GM19467 (cell line): ENCODE measurements around the gene TMEM258.
A peak's percentile ranks its signal among the peaks of the same experiment; 100 is the strongest.

Source experiments
- ATAC-seq: cut with Tn5 transposase; IDR thresholded peaks from one replicate; pipeline ENCODE4 v1.9.1; 2021; ENCODE audit warnings: mild to moderate bottlenecking, moderate library complexity; ENCODE audit not compliant: unreplicated experiment

TMEM258 gene

DNA sequence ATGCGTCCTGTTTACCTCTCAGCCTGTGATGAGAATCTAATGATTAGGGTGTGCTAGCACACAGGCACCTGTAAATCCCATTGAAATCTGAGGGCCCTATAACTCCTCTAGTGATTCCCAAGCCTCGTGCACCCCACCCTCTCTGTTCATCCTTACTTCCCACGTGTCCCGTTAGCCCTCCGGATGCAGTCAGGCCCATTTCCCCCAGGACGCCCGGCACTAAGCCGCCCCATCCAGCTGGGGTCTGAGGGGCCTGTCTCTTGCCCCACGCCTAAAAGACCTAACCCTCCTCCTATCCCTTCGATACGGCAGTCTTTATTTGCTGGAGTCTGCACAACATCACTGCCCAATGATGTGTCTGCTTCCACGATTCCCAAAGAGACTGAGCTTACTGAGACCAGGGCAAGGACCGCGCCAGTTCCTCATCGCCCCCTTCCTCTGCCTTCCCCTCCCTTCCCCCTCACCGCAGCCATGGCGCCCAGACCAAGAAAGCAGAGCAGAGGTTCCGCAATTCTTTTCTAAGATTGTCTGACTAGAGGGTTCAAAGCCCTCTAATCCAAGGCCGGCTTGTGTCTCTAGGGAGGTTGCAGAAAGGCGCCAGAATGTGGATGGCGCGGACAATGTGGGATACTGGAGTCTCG lies 34.7 kb upstream of the TMEM258 start:
- ATAC-seq, result peak; percentile 7

DNA sequence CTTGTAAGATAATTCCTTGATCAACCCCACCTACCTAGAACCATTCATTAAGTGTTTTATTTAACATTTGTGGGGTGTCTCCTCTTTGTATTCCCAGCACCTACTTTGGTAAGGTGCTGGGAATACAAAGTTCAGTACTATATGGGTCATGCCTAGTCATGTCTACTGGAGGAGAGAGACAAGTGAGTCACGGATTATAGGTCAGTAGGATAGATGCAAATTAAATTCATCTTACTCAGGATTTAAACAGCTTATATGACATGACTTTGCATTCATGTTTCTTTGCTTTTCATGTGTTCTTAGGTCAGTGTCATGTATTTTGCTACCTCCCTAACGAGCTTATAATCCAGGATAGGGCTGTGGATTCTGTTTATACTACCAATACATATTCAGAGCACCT lies 27.8 kb upstream of the TMEM258 start:
- no peak for ATAC-seq

DNA sequence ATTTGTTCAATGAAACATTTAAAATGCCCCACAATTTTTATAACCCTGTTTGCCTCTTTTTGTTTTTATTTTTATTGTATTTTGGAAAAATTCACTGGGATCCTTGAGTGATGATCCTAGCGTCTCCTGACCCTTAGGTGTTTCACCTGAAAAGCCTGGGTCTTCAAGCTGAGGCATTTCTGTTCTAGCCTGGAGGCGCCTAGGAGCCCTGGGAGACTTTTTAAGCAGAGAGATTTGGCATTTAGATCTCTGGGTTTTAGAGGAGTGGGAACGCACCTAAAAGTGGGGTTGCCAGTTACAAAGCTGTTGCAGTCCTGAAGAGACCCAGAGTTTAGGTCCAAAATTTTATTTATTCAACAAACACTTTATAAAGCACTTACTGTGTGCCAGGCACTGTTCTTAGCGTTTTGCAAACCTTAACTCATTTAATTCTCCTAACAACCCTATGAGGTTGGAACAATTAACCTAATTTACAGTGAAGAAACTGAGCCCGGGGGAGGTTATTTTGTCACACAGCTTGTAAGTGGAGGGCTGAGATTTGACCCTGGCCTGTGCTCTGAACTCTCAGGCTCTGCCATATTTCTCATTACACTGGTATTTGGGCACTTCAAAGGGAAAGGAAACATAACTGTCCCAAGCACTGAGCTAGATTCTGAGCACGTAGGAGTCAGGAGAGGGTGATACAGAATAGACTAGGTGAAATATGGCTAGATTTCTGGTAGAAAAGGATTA lies 25.2 kb upstream of the TMEM258 start:
- no peak for ATAC-seq

DNA sequence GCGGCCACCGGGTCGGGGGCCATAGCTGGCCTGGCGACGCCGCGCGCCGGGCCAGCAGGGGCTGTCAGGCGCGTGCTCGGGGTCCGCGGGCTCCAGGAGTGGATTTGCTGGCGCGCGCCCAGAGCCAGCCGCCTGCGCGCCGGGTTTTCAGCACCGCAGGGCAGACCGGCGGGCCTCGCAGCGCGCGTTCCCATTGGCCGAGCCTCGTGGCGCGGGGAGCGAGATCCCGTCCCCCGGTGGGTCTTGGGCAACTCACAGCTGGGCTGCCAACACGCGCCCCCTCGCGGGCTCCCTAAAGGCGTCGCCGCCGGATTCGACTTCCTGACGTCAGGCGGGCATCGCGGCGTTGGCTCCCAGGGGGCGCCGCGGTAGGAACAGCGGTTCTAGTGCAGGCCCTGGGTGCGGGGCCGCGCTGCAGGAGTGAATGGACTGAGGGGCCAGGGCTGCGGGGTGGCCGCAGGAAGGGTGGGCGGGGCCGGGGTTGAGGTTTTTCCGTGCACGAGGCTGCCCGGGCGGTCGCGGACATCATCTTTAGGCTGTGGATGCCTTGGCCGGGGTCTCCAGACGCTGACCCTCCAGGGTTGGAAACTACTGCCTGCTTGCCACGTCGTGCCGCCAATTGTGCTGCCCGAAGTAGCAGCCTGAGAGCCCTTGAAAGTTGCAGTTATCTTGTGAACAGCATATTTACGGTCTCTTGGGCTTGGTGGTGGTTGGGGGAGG lies 24.5 kb upstream of the TMEM258 start, which contains the start of gene FADS1:
Gene FADS1 (minus strand): TSS at position 268 of the 720 bp plus-strand sequence. CDS start 74 bp downstream, at position 194.
- ATAC-seq, result peak; percentile 49

DNA sequence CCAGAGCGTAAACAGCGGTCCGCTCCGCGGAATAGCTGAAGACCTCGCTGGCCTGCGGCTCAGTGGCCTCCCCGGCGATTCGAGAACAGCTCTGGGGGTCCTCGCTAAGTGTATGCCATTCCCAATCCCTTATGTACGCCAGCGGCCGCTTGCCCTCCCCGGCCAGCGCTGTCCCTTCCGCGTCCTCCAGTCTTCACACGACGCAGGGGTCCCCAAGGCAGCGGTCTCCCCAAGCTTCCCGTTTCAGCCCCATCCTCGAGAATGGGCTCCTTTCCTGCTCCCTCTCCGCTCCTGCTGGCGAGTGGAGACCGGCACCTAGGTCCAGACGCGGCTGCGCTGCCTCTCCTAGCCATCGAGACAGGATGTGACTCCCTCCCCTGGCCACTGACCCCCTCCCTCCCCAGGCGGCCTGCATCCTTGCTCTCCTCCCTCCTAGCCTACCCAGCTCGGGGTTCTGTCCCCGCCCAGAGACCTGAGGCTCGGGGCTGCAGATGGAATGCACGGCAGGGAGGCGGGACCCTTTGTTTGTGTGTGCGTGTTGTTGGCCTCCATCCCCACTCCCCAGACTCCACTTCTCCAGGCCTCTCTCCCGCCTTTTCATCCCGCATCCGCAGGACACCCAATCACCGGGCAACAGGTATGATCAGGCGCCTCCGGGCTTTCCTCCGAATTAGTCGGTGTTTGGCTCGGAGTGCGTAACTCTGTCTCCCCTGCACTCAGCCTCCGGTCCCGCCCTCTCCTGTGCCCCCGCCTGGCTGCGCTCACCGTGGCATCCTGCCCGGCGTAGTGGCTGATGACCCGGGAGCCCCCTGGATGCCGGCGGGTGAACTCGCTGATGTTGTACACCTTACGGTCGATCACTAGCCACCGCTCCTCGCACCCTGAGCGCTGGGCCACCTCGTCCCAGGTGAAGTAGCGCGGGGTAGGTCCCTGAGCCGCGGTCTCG lies 23.7 kb upstream of the TMEM258 start:
- ATAC-seq, result peak; percentile 26

DNA sequence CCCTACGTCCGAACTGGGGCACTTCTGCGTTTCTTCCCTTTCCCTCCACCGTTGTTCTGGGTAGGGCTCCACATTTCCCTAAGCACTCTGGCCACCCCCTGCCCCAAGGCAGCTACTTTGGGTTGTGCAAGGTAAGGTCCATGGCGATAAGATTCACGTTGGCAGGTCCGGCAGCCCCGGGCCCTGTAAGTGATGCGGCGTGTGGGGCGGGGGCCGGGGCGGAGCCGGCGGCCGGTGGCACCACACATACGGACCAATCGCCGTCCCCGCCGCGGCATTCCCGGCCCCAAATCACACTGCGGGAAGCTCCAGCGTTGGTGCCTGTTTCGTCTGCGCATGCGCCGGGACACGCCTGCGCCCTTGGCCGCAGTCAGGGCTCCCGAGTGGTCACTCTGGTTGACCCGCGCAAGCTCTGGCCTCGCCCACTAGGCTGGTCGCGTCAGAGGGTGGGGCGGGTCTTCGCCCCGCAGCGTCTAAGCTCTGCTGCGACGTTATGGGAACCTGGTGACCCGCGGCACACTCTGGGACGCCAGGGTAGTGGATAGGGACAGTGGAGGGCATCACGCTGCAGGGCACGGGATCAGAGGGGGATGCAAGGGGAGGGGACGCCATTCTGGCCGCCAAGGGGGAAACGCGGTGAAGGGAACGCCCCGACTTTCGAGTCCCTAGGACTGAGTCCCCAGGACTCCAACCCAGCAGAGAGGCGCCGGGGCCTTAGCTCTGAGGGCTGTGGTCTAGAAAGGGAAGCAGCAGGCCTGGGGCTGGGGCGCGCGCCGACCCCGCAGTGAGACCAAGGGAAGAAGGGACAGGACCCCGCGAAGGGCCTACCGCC lies 22.8 kb upstream of the TMEM258 start:
- ATAC-seq, result peak; percentile 45

DNA sequence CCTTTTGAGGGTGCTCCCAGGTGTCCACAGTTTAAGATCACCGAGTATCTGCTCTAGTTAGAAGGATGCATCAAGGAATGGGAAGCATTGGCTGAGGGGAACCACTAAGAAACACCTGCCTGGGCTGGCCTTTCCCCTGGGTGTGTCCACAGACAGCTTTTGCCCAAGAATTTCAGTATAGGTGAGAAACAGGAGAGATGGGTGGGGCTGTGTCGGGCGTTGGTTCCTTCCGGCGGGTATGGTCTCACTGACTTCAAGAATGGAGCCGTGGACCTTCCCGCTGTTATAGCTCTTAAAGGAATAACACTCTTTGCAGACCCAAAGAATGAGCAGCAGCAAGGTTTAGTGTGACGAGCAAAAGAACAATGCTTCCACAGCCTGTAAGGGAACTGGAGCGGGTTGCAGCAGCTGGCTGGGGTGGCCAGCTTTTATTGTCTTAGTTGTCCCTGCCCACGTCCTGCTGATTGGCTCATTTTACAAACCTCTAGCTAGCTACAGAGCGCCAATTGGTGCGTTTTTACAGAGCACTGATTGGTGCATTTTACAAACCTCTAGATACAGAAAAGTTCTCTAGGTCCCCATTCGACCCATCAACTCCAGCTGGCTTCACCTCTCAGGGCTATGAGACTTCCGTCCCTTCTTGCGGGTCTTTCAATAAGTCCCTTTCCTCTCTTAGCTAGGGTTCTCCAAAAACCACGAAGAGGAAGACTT lies 22.0 kb upstream of the TMEM258 start:
- no peak for ATAC-seq

DNA sequence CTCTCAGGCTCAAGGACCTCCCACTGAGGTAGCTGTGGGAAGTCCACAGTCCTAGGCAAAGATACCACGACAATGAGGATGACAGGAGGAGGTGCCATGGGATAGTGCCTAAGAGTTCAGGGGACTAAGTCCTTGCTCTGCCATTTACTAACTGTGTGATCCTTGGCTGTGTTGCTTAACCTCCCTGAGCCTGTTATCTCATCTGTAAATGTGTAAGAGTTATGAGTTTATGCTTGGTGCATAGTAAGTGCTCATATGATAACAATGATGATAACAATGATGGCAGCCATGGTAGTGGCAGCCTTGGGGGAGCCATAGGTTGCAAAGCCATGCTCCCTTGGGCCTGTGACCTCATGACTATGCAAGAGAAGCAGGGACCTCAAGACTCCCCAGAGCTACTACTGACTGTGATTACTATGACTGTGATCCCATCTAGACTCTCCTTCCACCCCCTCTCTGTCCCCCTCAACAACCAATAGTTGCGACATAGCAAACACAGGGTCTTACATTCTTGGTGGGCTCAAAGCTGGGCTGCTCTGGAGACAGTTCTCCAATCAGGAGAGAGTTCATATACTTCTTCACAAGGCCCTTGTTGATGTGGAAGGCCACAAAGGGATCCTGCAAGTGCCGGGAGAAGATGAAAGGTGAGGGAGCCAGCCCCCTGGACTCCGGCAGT lies 20.5 kb upstream of the TMEM258 start:
- ATAC-seq, result no peak

DNA sequence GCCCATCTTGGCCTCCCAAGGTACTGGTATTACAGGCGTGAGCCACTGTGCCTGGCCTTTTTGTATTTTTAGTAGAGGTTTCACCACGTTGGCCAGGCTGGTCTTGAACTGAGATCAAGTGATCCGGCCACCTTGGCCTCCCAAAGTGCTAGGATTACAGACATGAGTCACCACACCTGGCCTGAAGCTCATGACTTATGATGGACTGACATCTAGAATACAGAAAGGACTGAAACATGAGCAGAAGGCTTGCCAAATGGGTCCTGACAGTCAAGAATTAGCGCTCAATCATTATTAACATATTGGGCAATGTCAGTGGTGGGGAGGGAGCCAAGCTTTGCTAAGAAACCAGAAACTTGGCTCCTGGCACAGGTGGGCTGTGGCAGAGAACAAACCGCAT lies 19.4 kb upstream of the TMEM258 start:
- ATAC-seq, result no peak

DNA sequence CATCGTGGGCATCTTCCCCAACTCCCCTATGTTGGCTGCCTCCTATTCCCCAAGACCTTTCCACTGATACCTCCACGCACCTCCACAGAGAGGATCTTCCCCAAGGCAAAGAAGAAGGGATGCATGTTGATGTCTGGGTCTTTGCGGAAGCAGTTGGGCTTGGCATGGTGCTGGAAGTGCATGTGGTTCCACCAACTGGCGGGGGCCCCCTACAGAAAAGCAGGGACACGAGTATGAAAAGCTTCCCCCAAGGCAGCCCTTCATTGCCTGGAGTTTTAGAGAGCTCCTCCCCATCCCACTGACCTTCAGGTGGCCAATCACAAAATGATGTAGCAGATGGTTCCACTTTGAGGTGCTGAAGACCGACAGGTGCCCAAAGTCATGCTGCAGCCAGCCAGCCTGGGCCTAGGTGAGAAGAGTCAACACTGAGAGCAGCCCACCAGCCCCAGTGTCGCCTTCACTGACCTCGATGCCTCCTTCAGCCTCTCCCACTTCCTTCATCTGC lies 18.3 kb upstream of the TMEM258 start:
- no peak for ATAC-seq

DNA sequence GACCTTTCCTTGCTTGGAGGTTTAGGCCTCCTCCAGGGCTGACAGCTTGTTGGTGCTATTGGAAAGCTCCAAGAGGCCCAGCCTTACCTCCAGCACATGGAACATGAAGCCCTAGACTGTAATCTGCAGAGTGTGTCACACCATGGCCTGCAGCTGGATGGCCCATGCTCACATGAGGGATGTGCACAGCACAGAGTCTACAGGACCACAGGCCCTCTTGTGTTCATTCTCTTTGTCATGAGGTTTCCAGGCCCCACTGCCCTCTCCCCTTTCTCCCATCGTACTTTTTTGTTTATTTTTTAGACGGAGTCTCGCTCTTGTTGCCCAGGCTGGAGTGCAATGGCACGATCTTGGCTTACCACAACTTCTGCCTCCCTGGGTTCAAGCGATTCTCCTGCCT lies 14.4 kb upstream of the TMEM258 start:
- ATAC-seq, result no peak

DNA sequence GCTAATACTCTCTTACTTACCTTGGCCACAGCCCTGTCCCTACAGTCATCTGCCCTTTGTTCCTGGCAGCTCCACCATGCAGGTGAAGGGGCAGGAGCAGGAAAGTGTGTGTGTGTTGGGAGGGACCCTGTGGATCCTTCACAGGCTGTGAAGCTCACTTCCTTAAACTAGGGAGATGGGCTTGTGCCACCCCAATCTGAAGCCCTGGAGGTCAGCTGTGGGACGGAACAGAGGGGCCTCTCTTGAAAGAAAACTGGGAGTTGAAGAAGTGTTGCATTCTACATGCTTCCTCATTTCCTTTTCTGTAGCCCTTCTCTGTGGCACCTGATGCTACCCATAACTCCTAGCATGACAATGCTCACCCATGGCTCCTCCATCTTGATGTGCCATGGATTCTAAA lies 12.7 kb upstream of the TMEM258 start:
- ATAC-seq, result no peak

DNA sequence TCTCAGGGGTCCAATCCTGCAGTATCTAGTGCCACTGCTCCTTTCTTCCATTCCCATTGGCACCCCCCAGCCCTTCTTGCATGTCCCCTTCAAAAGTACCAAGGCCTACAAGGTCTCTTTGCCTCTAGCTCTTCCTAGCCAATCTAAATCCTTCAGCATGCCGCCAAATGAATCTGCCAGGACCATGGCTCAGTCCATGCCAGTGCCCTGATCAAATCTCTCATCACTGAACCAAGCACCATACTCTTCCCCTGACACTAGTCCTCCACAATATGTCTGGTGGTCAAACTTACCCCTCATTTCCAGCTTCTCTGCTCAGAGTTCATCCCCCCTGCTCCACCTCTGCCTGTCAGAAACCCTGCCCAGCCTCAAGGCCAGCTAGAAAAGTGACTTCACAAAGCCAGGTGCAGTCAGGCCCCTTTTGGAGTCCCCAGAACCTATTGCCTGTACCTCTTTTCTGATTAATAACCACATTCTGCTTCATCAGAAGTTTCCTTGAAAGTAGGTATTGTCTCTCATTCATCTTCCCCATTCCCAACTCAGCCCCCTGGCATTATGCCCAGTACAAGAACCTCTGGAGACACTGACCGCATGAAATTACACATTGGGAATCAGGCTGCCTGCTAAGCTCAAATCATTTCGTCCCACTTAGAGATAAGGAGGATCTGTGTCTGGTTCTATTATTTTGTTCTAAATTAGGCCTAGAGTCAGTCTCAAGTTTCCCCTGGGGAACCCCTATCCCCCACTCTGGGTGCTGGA lies 11.7 kb upstream of the TMEM258 start:
- no peak for ATAC-seq

DNA sequence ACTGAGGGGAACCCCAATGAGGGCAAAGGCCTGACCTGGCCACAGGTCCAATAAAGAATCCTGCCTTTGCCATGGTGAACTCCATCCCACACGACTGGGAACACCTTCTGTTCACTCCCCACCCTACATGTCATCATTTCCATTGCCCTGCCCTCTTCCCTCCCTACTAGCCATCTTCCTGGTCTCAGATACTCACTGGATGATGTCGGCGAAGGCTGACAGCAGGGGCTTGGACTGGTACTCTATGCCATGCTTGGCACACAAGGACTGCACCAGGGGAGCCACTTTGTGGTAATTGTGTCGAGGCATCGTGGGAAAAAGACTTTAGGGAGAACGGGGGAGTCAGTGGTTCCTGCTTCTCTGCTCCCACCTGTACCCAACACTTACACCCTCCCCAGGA lies 10.2 kb upstream of the TMEM258 start:
- no peak for ATAC-seq

DNA sequence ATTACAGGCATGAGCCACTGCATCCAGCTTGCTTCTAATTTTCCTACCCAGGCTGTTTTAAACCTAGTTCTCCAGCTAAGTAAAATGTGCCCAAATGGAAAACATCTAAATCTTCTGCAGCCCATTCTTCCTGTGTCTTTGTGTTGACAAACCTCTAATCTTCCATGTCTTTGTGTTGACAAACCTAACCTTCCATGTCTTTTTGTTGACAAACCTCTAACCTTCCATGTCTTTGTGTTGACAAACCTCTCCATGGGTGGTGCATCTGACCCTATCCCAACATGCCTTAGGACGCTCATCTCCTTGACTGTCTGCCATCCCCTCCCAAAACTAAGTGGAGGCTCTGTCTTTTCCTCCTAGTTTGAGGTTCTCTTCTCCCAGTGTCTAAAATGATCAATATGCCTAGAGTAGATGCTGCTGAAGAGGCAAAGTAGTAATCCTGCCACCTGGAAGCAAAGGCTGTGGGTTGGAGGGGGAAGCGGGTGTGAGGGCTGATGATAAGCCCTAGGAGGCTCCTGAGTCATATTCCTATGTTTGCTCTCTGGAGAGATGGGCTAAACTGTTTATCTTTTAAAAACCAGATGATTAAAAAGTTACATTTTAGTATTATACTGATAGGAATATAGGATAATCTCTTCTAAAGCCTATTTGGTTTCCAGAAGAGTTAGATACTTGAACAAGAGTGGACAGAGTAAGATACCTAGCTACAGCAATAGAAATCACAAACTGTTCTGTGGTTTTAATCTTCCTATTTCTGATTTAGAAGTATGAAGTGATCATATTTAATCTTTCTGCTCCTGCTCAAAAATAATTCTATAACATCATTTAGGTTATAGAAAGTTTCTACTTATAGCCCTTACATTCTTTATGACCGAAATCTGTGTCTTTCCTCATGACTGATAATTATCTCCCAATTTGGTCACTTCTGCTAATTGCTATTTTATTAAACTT lies 8.2 kb upstream of the TMEM258 start:
- no peak for ATAC-seq

DNA sequence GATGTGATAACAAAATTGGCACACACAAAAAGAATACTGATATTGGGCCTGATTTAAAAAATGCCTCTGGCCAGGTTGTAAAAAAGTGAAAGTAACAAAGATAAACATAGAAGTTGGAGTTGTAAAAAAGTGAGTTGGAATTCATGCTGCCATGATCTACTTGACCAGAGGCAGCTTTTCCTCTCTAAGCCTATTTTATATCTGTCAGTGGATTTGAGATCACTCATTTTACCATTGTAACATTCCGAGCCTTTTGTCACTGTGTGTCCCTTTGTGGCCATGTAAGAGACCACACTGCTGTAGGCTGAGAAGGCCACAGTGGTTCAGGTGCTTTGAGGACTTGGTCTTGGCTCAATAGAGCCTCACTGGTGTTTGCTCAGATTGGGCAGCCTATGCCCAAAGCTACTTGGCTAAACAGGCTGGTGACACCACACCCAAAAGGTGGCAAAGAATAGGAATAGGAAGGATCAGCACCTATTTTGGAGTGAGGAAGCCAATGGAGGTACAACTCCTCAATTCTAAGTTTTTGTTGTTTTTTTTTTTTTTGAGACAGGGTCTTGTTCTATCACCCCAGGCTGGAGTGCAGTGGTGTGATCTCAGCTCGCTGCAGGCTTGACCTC lies 7.4 kb upstream of the TMEM258 start:
- ATAC-seq, result no peak
